ENCODE measurements around the gene CHRND.

DNA sequence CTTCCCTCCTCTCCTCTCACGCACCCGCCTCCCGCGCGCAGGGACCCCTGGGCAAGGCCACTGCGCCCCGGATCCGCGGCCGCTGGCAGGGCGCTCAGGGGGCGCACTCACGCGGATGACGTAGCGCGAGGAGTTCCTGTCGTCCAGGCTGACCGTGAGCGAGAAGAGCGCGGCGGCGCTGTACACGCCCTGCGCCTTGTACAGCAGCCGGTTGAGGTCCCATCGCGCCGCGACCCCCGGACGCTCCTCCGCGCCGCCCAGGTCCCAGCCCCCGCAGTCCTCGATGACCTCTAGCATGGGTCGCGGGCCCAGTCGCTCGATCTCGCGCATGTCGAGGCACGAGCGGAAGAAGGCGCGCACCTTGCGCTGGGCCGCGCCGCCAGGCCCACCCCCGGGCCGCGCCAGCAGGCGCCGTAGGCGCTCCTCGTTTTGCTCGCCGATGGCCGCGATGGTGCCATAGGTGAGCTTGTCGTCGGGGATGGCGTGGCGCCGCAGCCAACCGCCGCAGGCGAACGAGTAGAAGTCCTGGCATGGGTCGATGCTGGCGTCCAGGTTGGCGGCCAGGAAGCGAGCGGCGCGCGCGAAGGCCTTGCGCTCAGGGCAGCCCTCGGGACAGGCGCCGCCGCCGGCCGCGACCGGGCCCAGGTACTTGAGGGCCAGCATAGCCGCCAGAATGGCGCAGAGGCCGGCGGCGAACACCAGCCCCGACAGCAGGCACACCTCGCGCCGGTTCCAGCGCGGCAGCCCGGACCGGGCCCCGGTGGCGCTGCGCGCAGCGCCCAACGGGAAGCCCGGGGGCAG lies 40.0 kb upstream of the CHRND start:
- TF ChIP-seq CTCF (IDR thresholded peaks at IDR 0.05) (no peak), POLR2A (IDR thresholded peaks at IDR 0.05) (no peak)
